Measurements from ENCODE around the gene WDR19. TPM values are rescaled to one million over a fixed set of nuclear protein-coding genes. Genes with fewer than 3 reads are reported as not detected.
"Not testable (repeated sequence)": the region's sequence is repeated elsewhere in the genome, so short reads cannot be mapped to it uniquely, and the experiment has no call there.

WDR19 gene
- total RNA-seq, 1 experiment from 2014 or later = 11.9 TPM

GRCh38 chr4:39286263-39286662 lies 103.9 kb downstream of the WDR19 start:
- H3K36me3 ChIP-seq (ENCODE audit: control insufficient read depth, insufficient read depth, low read length) = no peaks in the 10 kb centered on the region
- intact Hi-C loops (cut with micrococcal nuclease; ENCODE audit: unreplicated experiment) = no loop called here
- no peak overlapping the region for H3K4me3 ChIP-seq (ENCODE audit: low read depth, low read length)
- Mint-ChIP-seq H3K36me3 (ENCODE audit: insufficient read depth, unreplicated experiment) (peaks cover 48% of the 10 kb centered on the region), H3K4me3 (ENCODE audit: unreplicated experiment) (no peak overlapping the region), H3K9me3 (ENCODE audit: unreplicated experiment) (peaks cover 11% of the 10 kb centered on the region), H3K27me3 (ENCODE audit: insufficient read depth, unreplicated experiment) (no peaks in the 10 kb centered on the region), H3K27ac (ENCODE audit: unreplicated experiment) (no peak overlapping the region), H3K4me1 (ENCODE audit: low read depth, unreplicated experiment) (no peaks in the 10 kb centered on the region)
- no TSS peak for BruUV-seq (replicated peaks)
- ChIA-PET CTCF (no interaction called here), POLR2A (no interaction called here)
- H3K4me1 ChIP-seq = no peaks in the 10 kb centered on the region
- no peaks in the 10 kb centered on the region for H3K27me3 ChIP-seq (replicated peaks; ENCODE audit: control insufficient read depth, insufficient read depth, low read length)
- no peak for DNase-seq
- no peak for TF ChIP-seq CTCF (IDR thresholded peaks at IDR 0.05; ENCODE audit: insufficient read depth in 1 of 2, low read depth in 1 of 2, low read length in 1 of 2, severe bottlenecking in 1 of 2, unreplicated experiment in 1 of 2)
- 0 out of 2 replicates have a peak, but pooled peaks cover 5% of the 10 kb centered on the region for H3K9me3 ChIP-seq

GRCh38 chr4:39287223-39287622 lies 104.9 kb downstream of the WDR19 start:
- no peaks in the 10 kb centered on the region for H3K27me3 ChIP-seq (replicated peaks; ENCODE audit: control insufficient read depth, insufficient read depth, low read length)
- Mint-ChIP-seq H3K9me3 (ENCODE audit: unreplicated experiment) (peaks cover 11% of the 10 kb centered on the region), H3K36me3 (ENCODE audit: insufficient read depth, unreplicated experiment) (peaks cover 54% of the 10 kb centered on the region), H3K4me3 (ENCODE audit: unreplicated experiment) (no peak overlapping the region), H3K4me1 (ENCODE audit: low read depth, unreplicated experiment) (no peaks in the 10 kb centered on the region), H3K27me3 (ENCODE audit: insufficient read depth, unreplicated experiment) (no peaks in the 10 kb centered on the region), H3K27ac (ENCODE audit: unreplicated experiment) (no peak overlapping the region)
- no peak for TF ChIP-seq CTCF (IDR thresholded peaks at IDR 0.05; ENCODE audit: insufficient read depth in 1 of 2, low read depth in 1 of 2, low read length in 1 of 2, severe bottlenecking in 1 of 2, unreplicated experiment in 1 of 2)
- ChIA-PET CTCF (no interaction called here), POLR2A (no interaction called here)
- H3K36me3 ChIP-seq (ENCODE audit: control insufficient read depth, insufficient read depth, low read length) = no peaks in the 10 kb centered on the region
- H3K4me1 ChIP-seq = no peaks in the 10 kb centered on the region
- 0 out of 2 replicates have a peak, but pooled peaks cover 5% of the 10 kb centered on the region for H3K9me3 ChIP-seq
- no peak overlapping the region for H3K4me3 ChIP-seq (ENCODE audit: low read depth, low read length)
- no peak for DNase-seq
- no TSS peak for BruUV-seq (replicated peaks)
- intact Hi-C loops (cut with micrococcal nuclease; ENCODE audit: unreplicated experiment) = no loop called here

GRCh38 chr4:39291686-39292085 lies 109.4 kb downstream of the WDR19 start:
- Histone ChIP-seq H3K4me1 (no peaks in the 10 kb centered on the region), H3K9me3 (no peaks in the 10 kb centered on the region), H3K27me3 (replicated peaks; ENCODE audit: control insufficient read depth, insufficient read depth, low read length) (no peaks in the 10 kb centered on the region), H3K36me3 (ENCODE audit: control insufficient read depth, insufficient read depth, low read length) (no peaks in the 10 kb centered on the region), H3K4me3 (ENCODE audit: low read depth, low read length) (no peak overlapping the region)
- Mint-ChIP-seq H3K9me3 (ENCODE audit: unreplicated experiment) (no peaks in the 10 kb centered on the region), H3K4me3 (ENCODE audit: unreplicated experiment) (no peak overlapping the region), H3K27me3 (ENCODE audit: insufficient read depth, unreplicated experiment) (no peaks in the 10 kb centered on the region), H3K27ac (ENCODE audit: unreplicated experiment) (no peak overlapping the region), H3K4me1 (ENCODE audit: low read depth, unreplicated experiment) (no peaks in the 10 kb centered on the region), H3K36me3 (ENCODE audit: insufficient read depth, unreplicated experiment) (peaks cover 64% of the 10 kb centered on the region)
- intact Hi-C loops (cut with micrococcal nuclease; ENCODE audit: unreplicated experiment) = no loop called here
- no peak for TF ChIP-seq CTCF (IDR thresholded peaks at IDR 0.05; ENCODE audit: insufficient read depth in 1 of 2, low read depth in 1 of 2, low read length in 1 of 2, severe bottlenecking in 1 of 2, unreplicated experiment in 1 of 2)
- BruUV-seq (replicated peaks) = no TSS peak
- POLR2A ChIA-PET = no interaction called here
- CTCF ChIA-PET = no interaction called here
- DNase-seq = no peak

GRCh38 chr4:39292433-39292832 lies 110.1 kb downstream of the WDR19 start:
- H3K4me1 Mint-ChIP-seq (ENCODE audit: low read depth, unreplicated experiment); H3K27ac Mint-ChIP-seq (ENCODE audit: unreplicated experiment); H3K4me3 ChIP-seq (ENCODE audit: low read depth, low read length); POLR2A ChIA-PET; H3K27me3 ChIP-seq (replicated peaks; ENCODE audit: control insufficient read depth, insufficient read depth, low read length); H3K9me3 Mint-ChIP-seq (ENCODE audit: unreplicated experiment); H3K36me3 ChIP-seq (ENCODE audit: control insufficient read depth, insufficient read depth, low read length); H3K27me3 Mint-ChIP-seq (ENCODE audit: insufficient read depth, unreplicated experiment); intact Hi-C loops (cut with micrococcal nuclease; ENCODE audit: unreplicated experiment); H3K9me3 ChIP-seq; CTCF ChIA-PET; H3K4me1 ChIP-seq; H3K4me3 Mint-ChIP-seq (ENCODE audit: unreplicated experiment); DNase-seq; BruUV-seq (replicated peaks): not testable (repeated sequence)
- peaks cover 66% of the 10 kb centered on the region for H3K36me3 Mint-ChIP-seq (ENCODE audit: insufficient read depth, unreplicated experiment)

Data from Caco-2 (cell line).